Fibroblast of lung (primary cell): Measurements from ENCODE around the gene MCRIP2. TPM values are rescaled to one million over a fixed set of nuclear protein-coding genes. Genes with fewer than 3 reads are reported as not detected.

Experiments used
- DNase-seq, 2 donors: peaks; one replicate each; pipeline versions ENCODE4 v3.0.0 to v3.0.0-alpha.2; 2010; ENCODE audit warnings: low read depth in 2 of 2
- H2AFZ ChIP-seq: 2 replicates; pipeline ENCODE4 v1.5.1; 2012; ENCODE audit warnings: low read length, control low read depth, inconsistent platforms
- H3K27ac ChIP-seq: 2 replicates; pipeline ENCODE4 v1.5.1; 2011; ENCODE audit warnings: low read length, control low read depth; ENCODE audit not compliant: insufficient read depth
- H3K27me3 ChIP-seq: 2 replicates; pipeline ENCODE4 v1.5.1; 2011; ENCODE audit warnings: mild to moderate bottlenecking, low read length; ENCODE audit not compliant: control insufficient read depth, insufficient read depth
- H3K36me3 ChIP-seq: 2 replicates; pipeline ENCODE4 v1.5.1; 2011; ENCODE audit warnings: low read length; ENCODE audit not compliant: control insufficient read depth, insufficient read depth
- H3K4me1 ChIP-seq: 2 replicates; pipeline ENCODE4 v1.5.1; 2011; ENCODE audit warnings: low read length; ENCODE audit not compliant: control insufficient read depth, insufficient read depth; ENCODE audit errors: extremely low read depth
- H3K4me2 ChIP-seq: 2 replicates; pipeline ENCODE4 v1.5.1; 2011; ENCODE audit warnings: low read length, control low read depth; ENCODE audit not compliant: insufficient read depth; ENCODE audit errors: extremely low read depth
- H3K4me3 ChIP-seq, 4 experiments: fragments of 200-600 bp in 1 of 4; sonication (generic) in 1 of 4; replicated peaks in 1 of 4; 2 replicates each; pipeline ENCODE4 v1.5.1; 2011 to 2016; ENCODE audit warnings: low read length in 4 of 4, low read depth in 3 of 4, mild to moderate bottlenecking in 3 of 4, control low read depth in 2 of 4, inconsistent platforms in 1 of 4, mixed read lengths in 1 of 4; ENCODE audit not compliant: insufficient read depth in 1 of 4; ENCODE audit errors: control extremely low read depth in 1 of 4
- H3K79me2 ChIP-seq: 2 replicates; pipeline ENCODE4 v1.5.1; 2012; ENCODE audit warnings: mild to moderate bottlenecking, low read length, inconsistent platforms; ENCODE audit not compliant: control insufficient read depth, insufficient read depth
- H3K9ac ChIP-seq: 2 replicates; pipeline ENCODE4 v1.5.1; 2011; ENCODE audit warnings: mild to moderate bottlenecking, low read length, control low read depth; ENCODE audit not compliant: insufficient read depth
- H3K9me3 ChIP-seq: 2 replicates; pipeline ENCODE4 v1.5.1; 2012; ENCODE audit warnings: low read depth, low read length; ENCODE audit not compliant: control insufficient read depth, insufficient read depth
- H4K20me1 ChIP-seq: 2 replicates; pipeline ENCODE4 v1.5.1; 2011; ENCODE audit warnings: low read length; ENCODE audit not compliant: control insufficient read depth, insufficient read depth; ENCODE audit errors: extremely low read depth
- EZH2 ChIP-seq: IDR thresholded peaks from 2 replicates; pipeline ENCODE4 v1.5.1; 2012; ENCODE audit warnings: low read length, control low read depth, mild to moderate bottlenecking; ENCODE audit errors: missing control alignments
- polyA plus RNA-seq, 2 donors: library from polyadenylated mRNA; depleted of rRNA in 1 of 2; stranded (reverse) in 1 of 2; unstranded in 1 of 2; fragments of >200 nt; gene quantifications; 2 replicates each; pipeline ENCODE4 v1.2.1, GENCODE V29; 2011 to 2012; ENCODE audit warnings: missing spikeins in 1 of 2
- total RNA-seq: library from RNA; depleted of rRNA; stranded (reverse); fragments of >200 nt; gene quantifications from 2 replicates; pipeline ENCODE4 v1.2.1, GENCODE V29; 2014
- TF ChIP-seq, protein P1 (sequence below), 2 donors: IDR thresholded peaks in 1 of 2; conservative IDR thresholded peaks in 1 of 2; 1 replicate in 1 of 2; 2 replicates in 1 of 2; pipeline ENCODE4 v1.5.1; 2011 to 2012; ENCODE audit warnings: low read length in 2 of 2, control low read depth in 1 of 2, inconsistent platforms in 1 of 2, low read depth in 1 of 2, mild to moderate bottlenecking in 1 of 2

The MCRIP2 gene
- total and polyA plus RNA-seq, 2 donors (not counting 1 experiment from before 2014, with no cell fraction given): 2.8 to 18.0 TPM

DNA sequence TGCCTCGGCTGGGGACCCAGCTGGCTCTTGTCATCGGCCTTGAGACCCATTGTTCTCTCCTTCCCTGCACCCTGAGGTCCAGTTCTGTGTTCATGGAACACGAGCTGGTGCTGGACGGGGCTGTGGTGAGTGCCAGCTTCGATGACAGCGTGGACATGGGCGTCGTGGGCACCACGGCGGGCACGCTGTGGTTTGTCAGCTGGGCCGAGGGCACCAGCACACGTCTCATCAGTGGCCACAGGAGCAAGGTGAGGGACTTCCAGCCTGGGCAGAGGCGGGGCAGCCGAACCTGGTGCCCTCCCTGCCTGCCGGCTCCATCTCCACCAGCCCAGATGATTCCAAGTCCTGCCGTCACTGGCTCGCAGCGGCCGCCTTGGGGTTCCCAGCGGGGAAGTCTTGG is 21.0 kb downstream of the MCRIP2 start:
- H3K36me3 ChIP-seq: peaks cover 7% of the 10 kb centered on the region
- no peak overlapping the region for H2AFZ ChIP-seq
- H3K9me3 ChIP-seq: no peaks in the 10 kb centered on the region
- no peaks in the 10 kb centered on the region for H4K20me1 ChIP-seq
- H3K4me3 ChIP-seq: no peak overlapping the region
- no peaks in the 10 kb centered on the region for H3K79me2 ChIP-seq
- H3K4me1 ChIP-seq: no peaks in the 10 kb centered on the region
- TF ChIP-seq, protein P1, sequence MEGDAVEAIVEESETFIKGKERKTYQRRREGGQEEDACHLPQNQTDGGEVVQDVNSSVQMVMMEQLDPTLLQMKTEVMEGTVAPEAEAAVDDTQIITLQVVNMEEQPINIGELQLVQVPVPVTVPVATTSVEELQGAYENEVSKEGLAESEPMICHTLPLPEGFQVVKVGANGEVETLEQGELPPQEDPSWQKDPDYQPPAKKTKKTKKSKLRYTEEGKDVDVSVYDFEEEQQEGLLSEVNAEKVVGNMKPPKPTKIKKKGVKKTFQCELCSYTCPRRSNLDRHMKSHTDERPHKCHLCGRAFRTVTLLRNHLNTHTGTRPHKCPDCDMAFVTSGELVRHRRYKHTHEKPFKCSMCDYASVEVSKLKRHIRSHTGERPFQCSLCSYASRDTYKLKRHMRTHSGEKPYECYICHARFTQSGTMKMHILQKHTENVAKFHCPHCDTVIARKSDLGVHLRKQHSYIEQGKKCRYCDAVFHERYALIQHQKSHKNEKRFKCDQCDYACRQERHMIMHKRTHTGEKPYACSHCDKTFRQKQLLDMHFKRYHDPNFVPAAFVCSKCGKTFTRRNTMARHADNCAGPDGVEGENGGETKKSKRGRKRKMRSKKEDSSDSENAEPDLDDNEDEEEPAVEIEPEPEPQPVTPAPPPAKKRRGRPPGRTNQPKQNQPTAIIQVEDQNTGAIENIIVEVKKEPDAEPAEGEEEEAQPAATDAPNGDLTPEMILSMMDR (conservative IDR thresholded peaks at IDR 0.05 in 1 of 2, IDR thresholded peaks at IDR 0.05 in 1 of 2; ENCODE audit: low read depth in 1 of 2, low read length in 2 of 2): no peak
- no peak for TF ChIP-seq EZH2
- no peak overlapping the region for H3K9ac ChIP-seq
- no peak overlapping the region for H3K27ac ChIP-seq
- no peak for DNase-seq
- H3K4me2 ChIP-seq: no peak overlapping the region
- H3K27me3 ChIP-seq: no peaks in the 10 kb centered on the region

DNA sequence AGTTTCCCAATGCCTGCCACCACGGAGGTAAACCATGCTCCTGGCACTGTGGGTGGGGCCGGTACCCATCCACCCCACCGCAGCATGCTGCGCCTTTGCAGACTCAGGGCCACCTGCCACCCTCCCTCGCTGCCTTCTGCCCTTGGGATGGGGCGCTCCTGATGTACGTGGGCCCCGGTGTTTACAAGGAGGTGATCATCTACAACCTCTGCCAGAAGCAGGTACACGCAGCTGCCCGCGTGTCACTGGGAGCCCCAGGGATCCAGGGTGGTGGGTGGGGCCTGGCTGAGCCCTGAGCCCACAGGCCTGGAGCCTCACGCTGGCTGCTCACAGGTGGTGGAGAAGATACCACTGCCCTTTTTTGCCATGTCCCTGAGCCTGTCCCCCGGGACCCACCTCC is 24.9 kb downstream of the MCRIP2 start:
- no peak overlapping the region for H3K9ac ChIP-seq
- H3K4me2 ChIP-seq: no peak overlapping the region
- no peak overlapping the region for H3K27ac ChIP-seq
- no peaks in the 10 kb centered on the region for H3K27me3 ChIP-seq
- peaks cover 23% of the 10 kb centered on the region for H3K79me2 ChIP-seq
- TF ChIP-seq, protein P1 (conservative IDR thresholded peaks at IDR 0.05 in 1 of 2, IDR thresholded peaks at IDR 0.05 in 1 of 2; ENCODE audit: low read depth in 1 of 2, low read length in 2 of 2): no peak
- no peak for TF ChIP-seq EZH2
- H3K4me3 ChIP-seq: no peak overlapping the region
- H2AFZ ChIP-seq: no peak overlapping the region
- peaks cover 25% of the 10 kb centered on the region for H3K36me3 ChIP-seq
- no peak for DNase-seq
- H3K9me3 ChIP-seq: no peaks in the 10 kb centered on the region
- peaks cover 7% of the 10 kb centered on the region for H3K4me1 ChIP-seq
- no peaks in the 10 kb centered on the region for H4K20me1 ChIP-seq

DNA sequence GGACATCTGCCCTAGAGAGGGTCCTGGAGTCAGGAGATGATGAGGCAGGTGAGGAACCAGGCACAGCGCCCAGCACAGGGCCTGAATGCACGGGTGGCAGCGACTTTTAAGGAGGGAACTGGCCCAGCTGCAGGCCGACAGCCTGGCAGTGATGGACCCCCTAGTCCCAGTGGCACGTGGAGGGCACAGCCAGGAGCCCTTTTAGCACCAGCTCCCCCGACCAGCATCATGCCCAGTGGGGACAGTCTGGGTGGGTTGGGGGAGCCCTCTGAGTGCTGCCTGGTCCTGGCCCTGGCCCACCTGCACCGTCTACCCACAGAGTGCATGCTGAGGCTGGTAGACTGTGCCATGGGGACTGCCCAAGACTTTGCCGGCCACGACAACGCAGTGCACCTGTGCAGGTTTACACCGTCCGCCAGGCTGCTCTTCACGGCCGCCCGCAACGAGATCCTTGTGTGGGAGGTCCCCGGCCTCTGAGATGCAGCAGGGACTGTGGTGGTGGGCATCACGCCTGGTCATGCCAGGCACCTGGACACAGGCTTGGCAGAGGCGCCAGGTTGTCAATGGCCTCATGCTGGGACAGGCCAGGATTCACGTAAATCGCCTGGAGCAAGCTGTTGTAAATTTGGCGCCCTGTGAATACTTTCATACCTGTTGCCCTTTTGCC is 25.6 kb downstream of the MCRIP2 start:
- peak overlapping the region; percentile 19 for H3K27ac ChIP-seq
- peak overlapping the region; percentile 89 for H2AFZ ChIP-seq
- DNase-seq: no peak
- H3K36me3 ChIP-seq: peaks cover 31% of the 10 kb centered on the region
- no peaks in the 10 kb centered on the region for H3K9me3 ChIP-seq
- TF ChIP-seq EZH2: no peak
- TF ChIP-seq, protein P1 (conservative IDR thresholded peaks at IDR 0.05 in 1 of 2, IDR thresholded peaks at IDR 0.05 in 1 of 2; ENCODE audit: low read depth in 1 of 2, low read length in 2 of 2): no peak
- H3K27me3 ChIP-seq: no peaks in the 10 kb centered on the region
- no peak overlapping the region for H3K9ac ChIP-seq
- H3K4me1 ChIP-seq: peaks cover 7% of the 10 kb centered on the region
- peaks cover 23% of the 10 kb centered on the region for H3K79me2 ChIP-seq
- no peaks in the 10 kb centered on the region for H4K20me1 ChIP-seq
- H3K4me3 ChIP-seq: no peak overlapping the region
- no peak overlapping the region for H3K4me2 ChIP-seq
